ENCODE measurements around the gene KIAA1586.

GRCh38 chr6:56999049-56999448, 47.4 kb upstream of the KIAA1586 start:
- TF ChIP-seq, protein P1, sequence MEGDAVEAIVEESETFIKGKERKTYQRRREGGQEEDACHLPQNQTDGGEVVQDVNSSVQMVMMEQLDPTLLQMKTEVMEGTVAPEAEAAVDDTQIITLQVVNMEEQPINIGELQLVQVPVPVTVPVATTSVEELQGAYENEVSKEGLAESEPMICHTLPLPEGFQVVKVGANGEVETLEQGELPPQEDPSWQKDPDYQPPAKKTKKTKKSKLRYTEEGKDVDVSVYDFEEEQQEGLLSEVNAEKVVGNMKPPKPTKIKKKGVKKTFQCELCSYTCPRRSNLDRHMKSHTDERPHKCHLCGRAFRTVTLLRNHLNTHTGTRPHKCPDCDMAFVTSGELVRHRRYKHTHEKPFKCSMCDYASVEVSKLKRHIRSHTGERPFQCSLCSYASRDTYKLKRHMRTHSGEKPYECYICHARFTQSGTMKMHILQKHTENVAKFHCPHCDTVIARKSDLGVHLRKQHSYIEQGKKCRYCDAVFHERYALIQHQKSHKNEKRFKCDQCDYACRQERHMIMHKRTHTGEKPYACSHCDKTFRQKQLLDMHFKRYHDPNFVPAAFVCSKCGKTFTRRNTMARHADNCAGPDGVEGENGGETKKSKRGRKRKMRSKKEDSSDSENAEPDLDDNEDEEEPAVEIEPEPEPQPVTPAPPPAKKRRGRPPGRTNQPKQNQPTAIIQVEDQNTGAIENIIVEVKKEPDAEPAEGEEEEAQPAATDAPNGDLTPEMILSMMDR (conservative IDR thresholded peaks at IDR 0.05; ENCODE audit: low read length) = no peak
- TF ChIP-seq EZH2phosphoT487 (IDR thresholded peaks at IDR 0.05; ENCODE audit: borderline replicate concordance) = no peak
